Middle frontal gyrus (tissue), 1 donor: ENCODE data around the gene ERGIC1.
A peak's percentile ranks its signal among the peaks of the same experiment; 100 is the strongest.

Experiments used
- DNase-seq: peaks from one replicate; pipeline ENCODE4 v3.0.0-alpha.2; 2015; ENCODE audit warnings: low spot score; ENCODE audit errors: extremely low spot score

ERGIC1 gene

DNA sequence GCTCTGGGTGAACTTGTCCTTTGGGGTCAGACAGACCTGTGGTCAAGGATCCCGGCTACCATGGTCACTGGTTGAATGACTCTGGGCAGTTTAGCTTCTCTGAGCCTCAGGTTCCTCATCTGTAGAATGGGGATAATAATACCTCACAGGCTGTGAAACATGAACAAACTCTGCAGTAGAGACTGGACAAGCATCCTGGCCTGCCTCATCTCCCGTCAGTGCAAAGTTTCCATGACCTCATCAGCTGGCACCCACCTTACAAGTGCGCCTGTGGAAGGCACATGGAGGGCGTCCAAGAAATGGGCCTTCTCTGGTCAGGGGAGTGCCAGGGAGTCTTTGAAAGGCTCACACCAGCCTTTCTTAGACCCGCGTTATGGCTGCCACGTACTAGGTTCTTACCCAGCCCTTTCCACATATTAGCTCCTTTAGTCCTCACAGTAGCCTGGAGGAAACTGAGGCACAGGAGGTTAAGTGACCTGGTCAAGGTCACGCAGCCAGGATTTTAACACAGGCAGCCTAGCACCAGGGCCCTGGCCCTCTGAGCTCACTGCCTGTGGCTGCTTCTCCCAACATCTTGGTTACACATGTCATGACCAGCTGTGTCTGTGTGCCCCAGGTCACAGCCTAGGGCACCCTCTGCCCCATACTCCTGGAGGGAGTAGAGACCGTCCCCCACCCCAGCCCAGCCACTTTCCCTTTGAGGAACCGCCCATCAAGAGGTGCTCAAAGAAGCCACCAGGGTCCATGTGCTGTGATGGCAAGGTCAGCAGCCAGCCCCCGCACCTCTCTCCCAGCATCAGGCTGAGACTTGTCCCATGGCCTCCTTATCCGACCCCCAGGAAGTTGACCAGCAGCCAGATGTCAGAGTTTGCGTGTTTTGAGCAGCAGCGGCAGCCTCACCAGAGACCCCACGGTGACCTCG, 85.7 kb downstream of the ERGIC1 start:
- no peak for DNase-seq

DNA sequence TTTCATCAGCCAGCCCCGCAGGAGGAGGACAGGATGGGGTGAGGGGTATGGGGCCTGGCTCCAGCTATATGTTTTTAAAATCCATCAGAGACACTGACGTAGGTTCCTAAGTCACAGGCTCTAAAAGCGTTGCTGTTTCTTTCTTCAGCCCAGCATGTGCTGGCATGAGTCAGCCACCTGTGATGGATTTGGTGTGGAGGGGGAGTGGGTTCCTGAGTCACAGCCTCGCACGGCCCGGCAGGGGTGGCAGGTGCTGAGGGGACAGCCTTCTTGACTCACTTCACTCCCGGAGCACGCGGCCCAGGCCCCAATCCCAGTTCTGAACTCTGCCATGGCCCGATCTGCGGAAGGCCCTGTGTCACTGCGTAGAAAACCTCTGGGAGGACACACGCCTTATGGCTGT, 86.4 kb downstream of the ERGIC1 start:
- no peak for DNase-seq

DNA sequence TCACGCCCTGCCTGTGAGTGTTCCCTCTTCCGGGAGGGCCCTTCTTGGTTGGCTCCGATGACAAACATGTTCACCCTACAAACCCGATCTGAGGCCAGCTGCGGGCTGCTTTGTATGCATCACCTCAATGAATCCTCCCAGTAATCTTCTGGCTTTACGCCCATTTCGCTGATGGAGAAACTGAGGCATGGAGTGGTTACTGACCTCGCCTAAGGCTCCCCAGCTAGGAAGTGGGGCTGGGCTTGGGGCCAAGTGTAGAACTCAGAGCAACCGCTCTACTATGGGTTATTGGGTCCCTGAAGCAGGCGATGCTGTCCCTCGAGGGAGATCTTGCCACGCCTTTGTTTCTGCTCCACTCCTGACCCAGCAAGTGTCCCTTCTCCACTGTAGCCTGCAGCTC, 86.9 kb downstream of the ERGIC1 start:
- DNase-seq: no peak

DNA sequence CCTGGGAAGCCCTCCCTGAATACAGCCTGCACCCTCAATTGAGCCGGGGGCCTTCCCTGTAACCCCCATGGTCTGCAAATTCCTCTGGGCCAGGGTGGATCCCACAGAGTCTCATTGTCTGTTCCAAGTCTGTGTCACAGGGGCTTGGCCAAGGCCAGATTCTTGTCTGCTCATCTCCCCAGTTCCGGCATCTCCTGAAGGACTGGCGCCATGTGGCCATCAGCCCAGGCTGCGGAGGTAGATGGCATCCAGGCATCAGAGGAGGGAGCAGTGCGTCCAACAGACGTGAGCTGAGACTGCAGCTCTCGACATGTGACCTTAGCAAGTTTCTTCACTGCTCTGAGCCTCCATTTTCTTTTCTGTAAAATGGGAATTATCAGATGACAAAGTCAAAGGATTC, 87.9 kb downstream of the ERGIC1 start:
- no peak for DNase-seq

DNA sequence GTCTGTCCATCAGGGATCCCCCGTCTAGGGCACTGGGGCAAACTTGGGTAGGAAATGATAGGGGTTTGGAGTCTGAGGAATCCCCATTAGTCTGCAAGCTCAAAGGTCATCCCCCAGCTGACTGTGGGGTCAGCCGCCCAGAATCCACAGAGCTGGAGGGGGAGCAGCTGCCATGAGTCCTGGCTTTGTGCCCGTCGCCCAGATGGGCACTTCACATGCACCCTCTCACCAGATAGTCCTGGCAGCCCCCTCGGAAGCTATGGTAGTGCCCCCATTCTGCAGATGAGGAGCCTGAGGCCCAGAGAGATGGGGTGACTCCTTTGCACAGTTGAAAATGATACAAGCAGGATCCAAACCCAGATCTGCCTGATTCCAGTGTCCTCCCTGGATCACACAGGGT, 89.5 kb downstream of the ERGIC1 start:
- DNase-seq: no peak

DNA sequence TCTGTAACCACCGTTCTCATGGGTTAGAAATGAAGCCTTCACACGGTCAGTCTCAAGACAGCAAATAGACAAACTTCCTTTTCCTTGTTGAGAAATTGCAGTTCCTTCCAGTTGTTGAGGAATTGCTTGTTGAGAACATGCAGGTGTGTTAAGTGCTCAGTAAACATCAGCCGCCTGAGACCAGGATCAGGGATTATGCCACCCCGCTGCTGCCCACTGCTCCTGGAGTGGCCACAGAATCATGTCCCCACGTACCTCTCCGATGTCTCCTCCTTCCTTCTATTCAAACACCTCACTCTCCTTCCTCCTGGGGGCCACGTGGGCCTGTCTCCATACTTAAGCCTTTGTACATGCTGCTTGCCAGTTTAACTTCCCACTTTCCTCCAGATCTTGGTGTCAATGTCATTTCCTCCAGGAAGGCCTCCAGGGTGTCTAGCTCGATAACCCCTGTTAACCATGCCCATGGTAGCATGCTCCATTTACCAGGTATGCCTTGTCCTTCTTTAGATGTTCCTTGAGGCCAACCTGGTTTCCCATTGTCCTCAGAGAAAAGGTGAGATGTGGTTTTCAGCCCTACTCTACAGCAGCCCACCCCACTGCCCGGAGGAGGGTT, 91.4 kb downstream of the ERGIC1 start:
- no peak for DNase-seq

DNA sequence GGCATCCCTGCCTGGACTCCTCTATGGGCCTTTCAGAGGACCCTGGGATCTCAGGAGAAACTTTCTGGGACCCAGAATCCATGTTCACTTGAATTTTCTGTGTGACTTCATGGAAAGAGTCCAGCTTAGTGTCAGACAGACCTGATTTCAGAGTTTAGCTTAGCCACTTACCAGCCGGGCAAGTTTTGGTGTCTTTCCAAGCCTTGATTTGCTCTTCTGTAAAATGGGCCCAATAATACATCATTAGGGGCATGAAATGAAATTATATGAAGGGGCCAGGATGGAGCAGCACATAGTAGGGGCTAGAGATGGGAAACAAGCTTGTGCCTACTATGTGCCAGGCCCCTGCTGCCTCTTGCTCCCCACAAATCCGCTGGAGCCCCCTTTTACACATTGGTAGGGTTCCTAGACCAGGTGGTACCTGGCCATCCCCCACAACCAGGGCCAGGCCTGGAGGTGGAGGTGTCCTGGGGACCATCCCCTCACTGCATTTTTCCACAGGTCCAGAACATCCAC, 92.0 kb downstream of the ERGIC1 start:
- no peak for DNase-seq

DNA sequence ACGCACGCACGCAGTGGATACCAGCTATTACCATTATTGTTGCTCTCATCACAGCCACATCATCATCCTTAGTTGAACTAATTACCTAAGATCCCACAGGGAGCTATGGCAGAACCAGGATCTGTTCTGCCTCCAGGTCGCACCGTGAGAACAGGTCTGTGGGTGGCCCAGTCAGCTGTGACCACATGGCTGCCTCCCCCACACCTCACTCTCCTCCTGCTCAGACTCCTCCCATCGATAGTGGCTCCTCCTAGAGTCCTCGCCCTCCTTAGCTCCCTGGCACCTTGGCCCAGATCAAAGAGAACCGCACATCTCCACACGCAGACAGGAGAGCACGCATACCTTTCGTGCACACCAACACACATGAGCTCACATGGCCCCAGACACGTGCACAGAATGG, 92.7 kb downstream of the ERGIC1 start:
- DNase-seq: no peak

DNA sequence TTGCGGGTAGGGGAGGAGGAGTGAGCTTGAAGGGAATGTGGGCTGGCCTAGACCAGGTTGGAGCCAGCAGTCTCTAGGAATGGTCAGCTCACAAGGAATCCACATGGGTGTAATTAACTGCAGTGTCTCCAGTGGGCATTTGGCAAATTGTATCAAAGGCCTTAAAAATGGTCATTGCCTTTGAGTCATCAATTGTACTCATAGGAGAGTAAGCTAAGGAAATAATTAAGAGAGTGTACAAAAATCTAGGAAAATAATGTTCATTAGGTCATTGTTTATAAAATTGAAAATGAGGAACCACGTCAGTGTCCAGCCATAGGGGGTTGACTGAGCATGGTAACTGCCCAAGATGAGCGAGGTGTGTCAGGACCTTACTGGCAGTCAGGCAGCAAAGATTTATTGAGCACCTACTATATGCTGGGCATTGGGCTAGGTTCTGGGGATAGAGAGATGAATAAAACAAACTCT, 95.4 kb downstream of the ERGIC1 start:
- no peak for DNase-seq

DNA sequence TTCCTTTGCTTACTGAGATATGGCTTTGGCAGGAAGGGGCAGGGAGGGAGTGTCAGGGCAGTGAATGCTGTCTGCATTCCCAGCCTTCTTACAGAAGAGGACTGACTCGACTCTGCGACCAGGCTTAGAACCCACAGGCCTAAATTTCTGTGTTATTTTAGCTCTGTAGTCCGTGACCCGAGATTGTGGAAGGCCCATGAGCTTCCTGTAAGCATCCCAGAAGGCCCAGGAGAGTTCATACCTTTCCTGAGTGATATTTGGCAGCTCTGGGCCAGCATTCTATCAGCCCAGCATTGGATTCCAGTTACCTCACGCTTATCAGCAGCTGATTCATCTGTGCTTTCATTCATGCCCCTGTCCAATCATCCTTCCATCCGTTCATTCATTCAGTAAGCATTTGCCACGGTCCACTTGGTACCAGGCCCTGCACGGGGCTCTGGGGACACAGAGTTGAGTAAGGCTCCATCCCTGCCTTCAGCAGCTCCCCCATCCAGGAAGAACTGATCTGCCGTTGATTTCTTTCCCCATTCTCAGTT, 97.0 kb downstream of the ERGIC1 start:
- DNase-seq: no peak

DNA sequence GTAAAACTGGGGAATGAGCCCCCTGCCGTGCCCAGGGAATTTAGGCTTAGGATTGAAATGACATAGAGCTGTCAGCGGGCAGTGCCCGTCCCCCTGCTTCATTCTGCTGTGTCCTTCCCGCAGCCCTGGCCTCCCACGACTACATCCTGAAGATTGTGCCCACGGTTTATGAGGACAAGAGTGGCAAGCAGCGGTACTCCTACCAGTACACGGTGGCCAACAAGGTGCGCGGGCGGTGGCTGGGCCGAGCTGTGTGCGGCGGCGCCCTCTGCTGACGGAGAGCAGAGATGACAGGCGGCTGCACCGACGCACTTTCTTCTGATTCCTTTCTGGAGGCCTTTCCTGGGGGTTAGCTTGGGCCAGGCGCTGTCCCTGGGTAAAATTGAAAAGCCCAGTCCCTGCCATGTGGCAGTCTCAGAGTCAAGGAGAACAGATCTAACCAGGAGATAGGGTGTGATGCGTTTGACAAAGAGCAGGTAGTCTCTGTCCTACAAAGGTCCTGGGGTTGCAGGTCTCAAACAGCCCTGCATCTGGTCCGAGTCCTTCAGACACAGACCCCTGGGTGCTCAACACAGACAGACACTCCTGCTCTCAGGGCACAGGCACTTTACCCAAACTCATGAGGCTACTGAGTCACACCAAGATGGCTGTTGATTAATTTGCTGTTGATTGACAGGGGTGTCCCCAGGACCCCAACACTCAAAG, 98.4 kb downstream of the ERGIC1 start:
- DNase-seq: peak; percentile 64

DNA sequence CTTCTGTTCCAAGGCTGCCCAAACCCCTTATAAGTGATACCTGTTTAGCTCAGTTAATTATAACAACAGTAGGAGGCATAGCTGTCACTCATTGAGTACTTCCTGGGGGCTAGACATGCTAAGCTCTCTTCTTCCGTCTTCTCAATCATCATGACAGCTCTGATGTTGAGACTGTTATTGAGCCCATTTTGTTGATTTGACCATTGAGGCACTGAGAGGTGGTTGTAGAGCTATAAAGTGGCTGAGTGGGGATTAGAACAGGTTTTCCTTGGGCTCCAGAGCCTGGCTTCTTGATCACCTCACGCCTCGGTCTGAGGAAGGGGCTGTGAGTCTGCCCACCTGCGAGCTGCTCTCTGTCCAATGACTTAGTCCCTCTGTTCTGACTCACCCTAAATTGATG, 99.2 kb downstream of the ERGIC1 start:
- no peak for DNase-seq

DNA sequence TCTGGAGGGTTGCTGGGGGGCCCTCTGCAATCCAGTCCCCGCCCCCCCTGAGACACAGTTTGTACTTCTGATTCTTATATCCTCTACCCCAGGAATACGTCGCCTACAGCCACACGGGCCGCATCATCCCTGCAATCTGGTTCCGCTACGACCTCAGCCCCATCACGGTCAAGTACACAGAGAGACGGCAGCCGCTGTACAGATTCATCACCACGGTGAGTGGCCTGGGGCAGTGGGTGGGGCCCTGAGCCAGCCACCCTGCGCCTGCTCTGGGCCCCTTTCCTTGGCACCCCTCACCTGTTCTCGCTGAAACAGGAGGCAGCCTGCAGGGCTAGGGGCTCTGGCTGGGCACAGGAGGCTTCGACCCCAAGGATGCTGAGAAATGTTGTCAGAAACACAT, 101.0 kb downstream of the ERGIC1 start:
- DNase-seq: no peak

DNA sequence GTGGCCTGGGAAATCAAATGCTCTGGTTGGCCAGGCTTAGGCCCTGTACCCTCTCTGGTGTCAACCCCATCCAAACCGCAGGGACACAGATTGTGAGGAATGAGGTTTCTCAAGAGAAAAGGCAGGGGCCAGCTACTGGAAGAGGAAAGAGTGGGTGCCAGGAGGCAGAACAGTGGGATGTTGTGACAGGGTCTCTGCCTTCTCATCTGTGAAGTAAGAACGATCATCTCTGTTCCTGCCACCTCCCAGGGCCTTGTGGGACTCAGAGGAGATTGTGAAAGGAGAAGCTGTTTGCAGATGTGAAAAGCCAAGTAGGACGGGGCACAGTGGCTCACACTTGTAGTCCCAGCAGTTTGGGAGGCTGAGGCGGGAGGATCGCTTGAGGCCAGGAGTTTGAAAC, 102.3 kb downstream of the ERGIC1 start:
- DNase-seq: no peak

DNA sequence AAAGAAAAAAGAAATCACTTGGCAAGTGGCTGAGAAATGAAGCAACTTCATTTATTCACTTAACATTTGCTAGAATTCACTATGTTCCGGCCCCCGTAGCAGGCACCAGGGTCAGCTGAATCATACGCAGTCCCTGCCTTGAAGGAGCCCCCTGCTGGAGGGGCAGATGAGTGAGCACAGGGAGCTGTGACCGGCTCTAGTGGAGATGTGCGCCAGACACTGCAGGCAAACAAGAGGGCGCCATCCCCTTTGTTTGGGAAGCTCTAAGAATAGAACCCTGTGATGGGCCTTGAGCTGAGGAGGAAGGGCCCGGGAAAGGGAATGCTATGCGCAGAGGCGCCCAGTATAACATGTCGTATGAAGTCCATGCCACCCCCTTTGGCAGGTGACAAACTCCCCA, 105.0 kb downstream of the ERGIC1 start:
- DNase-seq: no peak

DNA sequence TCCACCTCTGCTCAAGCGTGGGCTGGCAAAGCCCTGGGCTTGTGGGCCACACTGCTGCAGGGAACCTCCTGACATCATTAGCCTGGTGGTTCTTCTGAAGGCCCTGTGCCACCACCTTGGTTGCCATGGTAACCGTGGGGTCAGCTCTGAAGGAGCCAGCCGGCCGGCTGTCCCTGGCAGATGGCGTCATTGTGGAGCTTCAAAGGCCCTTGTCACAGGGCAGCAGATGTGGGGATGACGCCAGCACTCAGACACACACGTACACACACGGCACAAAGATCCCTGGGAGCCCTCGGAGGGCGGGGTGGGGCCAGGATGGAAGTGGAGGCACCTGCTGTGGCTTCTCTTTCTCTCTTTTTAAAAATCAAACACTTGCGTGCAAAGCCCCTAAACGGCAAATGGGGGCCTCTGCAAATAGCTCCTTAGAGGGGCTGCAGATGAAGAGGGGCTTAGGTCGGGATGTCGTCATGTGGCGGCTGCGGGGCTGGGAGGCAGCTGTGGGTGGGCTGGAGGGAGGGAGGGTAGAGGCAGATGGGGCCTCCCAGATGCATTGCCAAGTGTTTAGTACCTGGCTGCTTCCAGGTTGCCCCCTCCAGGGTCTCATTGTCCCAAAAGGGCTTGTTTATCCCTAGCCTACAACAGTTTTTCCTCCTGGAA, 105.7 kb downstream of the ERGIC1 start:
- DNase-seq: peak; percentile 11

DNA sequence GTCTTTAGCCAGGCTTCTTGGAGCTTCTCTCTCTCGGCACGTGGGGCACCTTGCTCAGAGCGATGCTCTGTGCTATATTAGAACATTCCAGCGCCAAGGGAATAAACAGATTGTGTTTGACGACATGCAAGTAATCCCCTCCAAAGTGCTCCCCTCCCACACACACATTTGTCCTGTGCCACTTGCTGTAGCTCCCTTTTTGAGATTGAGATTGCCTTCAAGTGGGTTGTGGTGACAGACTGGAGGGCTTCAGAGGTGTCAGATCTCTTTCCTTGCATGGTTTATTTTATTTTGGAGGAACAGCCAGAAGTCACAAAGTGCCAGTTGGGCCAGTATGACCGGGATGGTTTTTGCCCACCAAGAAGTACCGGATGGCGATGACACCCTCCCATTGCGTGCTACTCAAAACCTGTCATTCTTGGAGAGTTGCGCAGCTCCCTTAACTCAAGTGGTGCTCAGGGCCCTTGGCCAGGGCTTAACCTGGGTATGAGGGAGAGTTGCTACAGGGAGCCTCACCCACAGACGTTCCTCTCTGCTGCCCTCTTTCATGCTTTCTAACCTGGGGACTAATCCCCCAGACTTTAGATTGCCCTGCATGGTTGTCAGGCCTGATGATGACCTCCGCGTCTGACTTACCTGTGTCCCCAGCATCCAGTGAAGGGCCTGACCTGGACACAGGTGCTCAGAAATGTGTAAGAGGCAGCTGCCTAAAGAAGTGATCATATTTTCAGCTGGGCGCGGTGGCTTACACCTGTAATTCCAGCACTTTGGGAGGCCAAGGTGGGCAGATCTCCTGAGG, 106.4 kb downstream of the ERGIC1 start:
- no peak for DNase-seq

DNA sequence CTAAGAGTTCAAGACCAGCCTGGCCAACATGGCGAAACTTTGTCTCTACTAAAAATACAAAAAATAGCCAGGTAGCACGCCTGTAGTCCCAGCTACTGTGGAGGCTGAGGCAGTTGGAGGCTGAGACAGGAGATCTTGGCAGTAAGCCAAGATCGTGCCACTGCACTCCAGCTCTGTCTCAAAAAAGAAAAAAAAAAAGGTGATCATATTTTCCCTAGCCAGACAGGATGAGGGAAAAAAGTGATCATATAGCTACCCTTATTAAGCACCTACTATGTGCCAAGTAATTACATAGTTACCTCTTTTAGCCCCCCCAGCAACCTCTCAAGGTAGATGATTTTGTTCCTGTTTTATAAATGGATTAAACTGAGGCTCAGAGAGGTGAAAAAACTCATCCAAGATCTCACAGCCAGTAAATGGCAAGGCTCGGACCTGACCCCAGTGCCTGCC, 107.0 kb downstream of the ERGIC1 start:
- no peak for DNase-seq

DNA sequence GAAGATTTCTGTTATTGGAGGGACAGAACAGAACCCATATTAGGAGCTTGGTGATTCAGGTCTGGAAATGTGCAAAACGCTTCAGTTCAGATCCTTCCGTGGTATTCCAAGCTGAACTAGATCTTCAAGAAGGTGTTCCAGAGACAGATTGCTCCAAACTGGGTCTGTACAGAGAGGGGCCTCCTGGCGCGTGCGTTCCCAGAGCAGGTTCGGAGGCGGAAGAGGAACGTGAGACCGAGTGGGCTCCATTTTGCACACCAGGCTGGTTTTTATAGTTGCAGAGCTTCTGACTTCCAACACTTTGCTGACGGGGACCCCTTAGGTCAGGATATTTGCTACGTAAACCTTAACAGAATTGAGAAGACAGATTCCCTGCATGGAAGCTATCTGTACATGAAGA, 108.5 kb downstream of the ERGIC1 start:
- DNase-seq: no peak

DNA sequence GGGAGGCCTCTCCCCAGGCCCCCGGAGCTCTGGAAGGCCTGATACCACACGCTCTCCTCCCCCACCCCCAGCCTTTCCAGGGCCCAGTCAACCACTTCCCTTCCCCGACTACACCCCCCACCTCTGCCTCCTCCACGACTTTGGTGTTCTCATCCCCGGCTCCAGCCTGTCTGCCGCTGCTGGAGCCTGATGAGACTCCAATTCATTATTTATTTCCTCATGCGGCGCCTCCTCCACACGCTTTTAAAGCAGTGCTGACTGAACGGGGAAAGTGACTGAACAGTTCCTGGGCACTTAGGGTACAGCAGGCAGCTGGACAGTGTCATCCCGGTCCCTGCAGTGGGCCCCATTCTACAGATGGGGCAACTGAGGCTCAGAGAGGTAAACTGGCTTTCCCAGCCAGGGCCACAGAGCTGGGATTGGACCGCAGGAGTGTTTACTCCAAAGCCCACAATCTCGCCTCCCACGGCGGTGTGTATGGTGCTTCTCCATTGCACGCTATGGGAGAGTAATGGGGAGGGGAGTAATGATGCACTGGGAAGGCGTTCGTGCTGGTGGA, 109.3 kb downstream of the ERGIC1 start:
- no peak for DNase-seq
